OCI-LY7 (cell line): ENCODE data around the gene SLC24A4. TPM values are rescaled to one million over a fixed set of nuclear protein-coding genes. Genes with fewer than 3 reads are reported as not detected.

Experiments used
- BruUV-seq: library from RNA; stranded (reverse); fragments of 400-500 nt; replicated peaks from 2 replicates; lab custom pipeline; 2021; lab: Mats Ljungman, UMichigan
- CTCF ChIA-PET: fragments of 300-600 bp; sonication (Branson Sonifier 250); formaldehyde crosslinking; loops from one replicate; lab custom pipeline; 2022; ENCODE audit warnings: antibody characterized with exemption; ENCODE audit not compliant: unreplicated experiment; lab: Charles Lee
- POLR2A ChIA-PET: fragments of 300-600 bp; sonication (Branson Sonifier 250); formaldehyde crosslinking; loops from one replicate; lab custom pipeline; 2022; ENCODE audit warnings: antibody characterized with exemption; lab: Charles Lee
- DNase-seq: peaks from one replicate; pipeline ENCODE4 v3.0.0-alpha.2; 2015; ENCODE audit warnings: low spot score
- H2AFZ ChIP-seq: fragments of 200-600 bp; sonication (generic), shearing (Covaris generic); 2 replicates; pipeline ENCODE4 v1.6.1; 2014; ENCODE audit warnings: mild to moderate bottlenecking, antibody characterized with exemption, low read length, moderate library complexity
- H3K27ac ChIP-seq: fragments of 200-600 bp; sonication (generic); 2 replicates; pipeline ENCODE4 v1.5.1; 2014; ENCODE audit warnings: mixed run types, low read depth, mild to moderate bottlenecking, moderate library complexity, low read length, inconsistent platforms; ENCODE audit not compliant: poor library complexity, severe bottlenecking
- H3K36me3 ChIP-seq: fragments of 200-600 bp; sonication (generic); 2 replicates; pipeline ENCODE4 v1.6.1; 2014; ENCODE audit warnings: mild to moderate bottlenecking, antibody characterized with exemption, low read length, moderate library complexity, mixed read lengths; ENCODE audit not compliant: insufficient read depth
- H3K4me1 ChIP-seq: fragments of 200-600 bp; sonication (generic); 2 replicates; pipeline ENCODE4 v1.5.1; 2014; ENCODE audit warnings: mild to moderate bottlenecking, low read length; ENCODE audit not compliant: insufficient read depth, poor library complexity, severe bottlenecking
- H3K4me2 ChIP-seq: fragments of 200-600 bp; sonication (generic); 2 replicates; pipeline ENCODE4 v1.6.1; 2014; ENCODE audit warnings: mild to moderate bottlenecking, low read length
- H3K4me3 ChIP-seq: fragments of 200-600 bp; sonication (generic); 2 replicates; pipeline ENCODE4 v1.5.1; 2014; ENCODE audit warnings: mild to moderate bottlenecking, low read depth, low read length; ENCODE audit not compliant: poor library complexity, severe bottlenecking
- H3K79me2 ChIP-seq: fragments of 200-600 bp; sonication (generic); 2 replicates; pipeline ENCODE4 v1.6.1; 2016; ENCODE audit warnings: low read depth, mild to moderate bottlenecking, low read length, moderate library complexity, mixed read lengths; ENCODE audit not compliant: insufficient read depth
- H3K9me2 ChIP-seq: fragments of 200-600 bp; sonication (generic); 2 replicates; pipeline ENCODE4 v1.6.1; 2016; ENCODE audit warnings: mild to moderate bottlenecking, low read length, mixed read lengths; ENCODE audit not compliant: insufficient read depth
- H3K9me3 ChIP-seq: fragments of 200-600 bp; sonication (generic); 2 replicates; pipeline ENCODE4 v1.6.1; 2014; ENCODE audit warnings: mild to moderate bottlenecking, mixed run types, low read length, mixed read lengths
- H4K20me1 ChIP-seq: fragments of 200-600 bp; sonication (generic); 2 replicates; pipeline ENCODE4 v1.6.1; 2014; ENCODE audit warnings: mild to moderate bottlenecking, antibody characterized with exemption, low read length, moderate library complexity, mixed read lengths; ENCODE audit not compliant: insufficient read depth
- EZH2phosphoT487 ChIP-seq: fragments of 200-600 bp; sonication (generic); IDR thresholded peaks from 2 replicates; pipeline ENCODE4 v1.6.1; 2018; ENCODE audit warnings: low read depth, borderline replicate concordance, mild to moderate bottlenecking, mixed run types, antibody characterized with exemption, low read length, moderate library complexity, mixed read lengths
- intact Hi-C: fragments of 100-400 bp; cut with micrococcal nuclease; formaldehyde crosslinking; loops from one replicate; pipeline ENCODE4 v1.10.0; 2022; ENCODE audit not compliant: unreplicated experiment
- total RNA-seq, 2 experiments: library from RNA; depleted of rRNA in 1 of 2; stranded (reverse); fragments of >200 nt in 1 of 2; shearing (Covaris generic) in 1 of 2; gene quantifications; 2 replicates each; pipeline ENCODE4 v1.2.3, GENCODE V29; 2014 to 2022
- TF ChIP-seq, protein P1 (sequence below): fragments of 200-600 bp; sonication (generic); conservative IDR thresholded peaks from 2 replicates; pipeline ENCODE4 v1.5.1; 2014; ENCODE audit warnings: mild to moderate bottlenecking, antibody characterized with exemption, low read length, moderate library complexity, mixed read lengths

Gene SLC24A4
- total RNA-seq, 2 experiments from 2014 or later: not detected

GRCh38 chr14:92470811-92471210 lies 147.8 kb downstream of the SLC24A4 start:
- BruUV-seq: no TSS peak
- no peaks in the 10 kb centered on the region for H3K79me2 ChIP-seq

DNA sequence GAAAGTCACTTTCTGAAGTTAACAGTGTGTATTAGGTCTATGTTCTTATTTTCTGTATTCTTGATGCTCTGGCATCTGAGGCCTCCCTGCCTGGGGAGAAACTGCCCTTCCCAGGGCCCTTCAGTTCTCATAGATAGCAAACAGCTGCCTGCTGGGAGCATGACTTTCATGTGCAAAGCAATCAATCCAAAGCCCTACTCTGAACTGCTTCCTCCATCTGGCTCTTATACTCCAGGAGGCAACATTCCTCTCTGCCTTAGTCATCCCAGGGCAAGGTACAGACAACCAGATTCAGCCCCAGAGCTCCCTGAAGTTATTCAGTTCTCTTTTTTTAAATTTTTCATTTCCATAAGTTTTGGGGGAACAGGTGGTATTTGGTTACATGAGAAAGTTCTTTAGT lies 149.0 kb downstream of the SLC24A4 start:
- no peak overlapping the region for H2AFZ ChIP-seq
- ChIA-PET POLR2A (no interaction called here), CTCF (no interaction called here)
- H3K27ac ChIP-seq: no peak overlapping the region
- H3K9me2 ChIP-seq: no peaks in the 10 kb centered on the region
- DNase-seq: no peak
- intact Hi-C loops: no loop called here
- no TSS peak for BruUV-seq
- no peaks in the 10 kb centered on the region for H3K36me3 ChIP-seq
- no peaks in the 10 kb centered on the region for H3K79me2 ChIP-seq
- no peaks in the 10 kb centered on the region for H3K9me3 ChIP-seq
- no peak overlapping the region for H3K4me2 ChIP-seq
- no peaks in the 10 kb centered on the region for H3K4me1 ChIP-seq
- no peaks in the 10 kb centered on the region for H4K20me1 ChIP-seq
- no peak for TF ChIP-seq EZH2phosphoT487
- TF ChIP-seq, protein P1, sequence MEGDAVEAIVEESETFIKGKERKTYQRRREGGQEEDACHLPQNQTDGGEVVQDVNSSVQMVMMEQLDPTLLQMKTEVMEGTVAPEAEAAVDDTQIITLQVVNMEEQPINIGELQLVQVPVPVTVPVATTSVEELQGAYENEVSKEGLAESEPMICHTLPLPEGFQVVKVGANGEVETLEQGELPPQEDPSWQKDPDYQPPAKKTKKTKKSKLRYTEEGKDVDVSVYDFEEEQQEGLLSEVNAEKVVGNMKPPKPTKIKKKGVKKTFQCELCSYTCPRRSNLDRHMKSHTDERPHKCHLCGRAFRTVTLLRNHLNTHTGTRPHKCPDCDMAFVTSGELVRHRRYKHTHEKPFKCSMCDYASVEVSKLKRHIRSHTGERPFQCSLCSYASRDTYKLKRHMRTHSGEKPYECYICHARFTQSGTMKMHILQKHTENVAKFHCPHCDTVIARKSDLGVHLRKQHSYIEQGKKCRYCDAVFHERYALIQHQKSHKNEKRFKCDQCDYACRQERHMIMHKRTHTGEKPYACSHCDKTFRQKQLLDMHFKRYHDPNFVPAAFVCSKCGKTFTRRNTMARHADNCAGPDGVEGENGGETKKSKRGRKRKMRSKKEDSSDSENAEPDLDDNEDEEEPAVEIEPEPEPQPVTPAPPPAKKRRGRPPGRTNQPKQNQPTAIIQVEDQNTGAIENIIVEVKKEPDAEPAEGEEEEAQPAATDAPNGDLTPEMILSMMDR: no peak
- no peak overlapping the region for H3K4me3 ChIP-seq

More at GRCh38 chr14:92470811-92471210, 147.8 kb downstream of the SLC24A4 start:
- Histone ChIP-seq H2AFZ (no peak overlapping the region), H3K9me2 (no peaks in the 10 kb centered on the region), H3K27ac (no peak overlapping the region), H3K4me2 (no peak overlapping the region), H3K4me1 (no peaks in the 10 kb centered on the region), H4K20me1 (no peaks in the 10 kb centered on the region), H3K4me3 (no peak overlapping the region), H3K9me3 (no peaks in the 10 kb centered on the region), H3K36me3 (no peaks in the 10 kb centered on the region)
- no peak for DNase-seq
- ChIA-PET CTCF (no interaction called here), POLR2A (no interaction called here)
- TF ChIP-seq EZH2phosphoT487: no peak
- TF ChIP-seq, protein P1: no peak
- intact Hi-C loops: no loop called here

DNA sequence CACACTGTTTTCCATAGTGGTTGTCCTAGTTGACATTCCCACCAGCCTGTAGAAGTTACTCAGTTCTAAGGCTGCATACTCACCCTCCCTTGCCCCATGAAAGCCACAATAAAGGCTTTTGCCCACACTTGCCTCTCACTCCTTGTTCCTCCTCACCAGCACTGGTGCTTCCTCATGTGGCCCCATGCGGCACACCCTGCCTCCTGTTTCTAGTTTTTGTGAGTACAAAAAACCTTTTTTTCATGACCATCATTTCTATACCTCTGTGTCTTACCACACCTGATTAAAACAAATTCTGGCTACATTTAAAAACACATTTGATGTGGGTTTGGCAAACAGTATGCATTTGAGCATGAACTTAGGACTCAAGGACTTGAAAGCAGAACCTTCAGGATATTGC lies 149.9 kb downstream of the SLC24A4 start:
- POLR2A ChIA-PET: no interaction called here
- H3K4me3 ChIP-seq: no peak overlapping the region
- no peaks in the 10 kb centered on the region for H3K9me2 ChIP-seq
- H3K36me3 ChIP-seq: no peaks in the 10 kb centered on the region
- H3K4me1 ChIP-seq: no peaks in the 10 kb centered on the region
- H3K9me3 ChIP-seq: no peaks in the 10 kb centered on the region
- CTCF ChIA-PET: no interaction called here
- DNase-seq: no peak
- no peak overlapping the region for H2AFZ ChIP-seq
- no TSS peak for BruUV-seq
- no peaks in the 10 kb centered on the region for H4K20me1 ChIP-seq
- TF ChIP-seq, protein P1: no peak
- TF ChIP-seq EZH2phosphoT487: no peak
- no peaks in the 10 kb centered on the region for H3K79me2 ChIP-seq
- no peak overlapping the region for H3K4me2 ChIP-seq
- H3K27ac ChIP-seq: no peak overlapping the region
- intact Hi-C loops: no loop called here
